Activated CD4-positive, alpha-beta T cell treated with anti-CD3 and anti-CD28 coated beads, Interleukin-2, amount 50 U/mL, for 24 hours (primary cell): Measurements from ENCODE around the gene RTL10.

ENCODE experiments used
- DNase-seq, 2 donors: peaks; one replicate each; pipeline ENCODE4 v3.0.0-alpha.2; 2020; ENCODE audit warnings: low read depth in 1 of 2, low spot score in 1 of 2

RTL10 gene

GRCh38 chr22:19864538-19865106, 9.9 kb upstream of the RTL10 start:
- no peak for DNase-seq

GRCh38 chr22:19863571-19863970, 8.9 kb upstream of the RTL10 start:
- DNase-seq = no peak

GRCh38 chr22:19862619-19863246, 8.1 kb upstream of the RTL10 start:
- DNase-seq = no peak

- no peak for DNase-seq
Observed at GRCh38 chr22:19859861-19860510, 5.3 kb upstream of the RTL10 start.

- DNase-seq = no peak
Observed at GRCh38 chr22:19857382-19857781, 2.7 kb upstream of the RTL10 start.

- DNase-seq = peak; percentile 46 to 57
Observed at GRCh38 chr22:19855504-19856409, 1.1 kb upstream of the RTL10 start.

- peak in 1 of 2 donors; percentile 7 for DNase-seq
Observed at GRCh38 chr22:19853879-19854777, 546 bp downstream of the RTL10 start.

GRCh38 chr22:19853058-19853878, 1.4 kb downstream of the RTL10 start:
- DNase-seq = no peak

GRCh38 chr22:19852177-19852781, 2.4 kb downstream of the RTL10 start:
- no peak for DNase-seq

- DNase-seq = no peak
Observed at GRCh38 chr22:19851291-19852176, 3.1 kb downstream of the RTL10 start.

GRCh38 chr22:19850763-19851109, 3.9 kb downstream of the RTL10 start:
- DNase-seq = no peak

GRCh38 chr22:19849835-19850762, 4.6 kb downstream of the RTL10 start:
- DNase-seq = no peak

GRCh38 chr22:19848298-19849224, 6.1 kb downstream of the RTL10 start:
- DNase-seq = no peak

- DNase-seq = no peak
Observed at GRCh38 chr22:19847345-19847632, 7.4 kb downstream of the RTL10 start.

GRCh38 chr22:19846620-19847344, 7.9 kb downstream of the RTL10 start:
- no peak for DNase-seq
